GM18909 (cell line): ENCODE data around the gene CORO2A.
"Not testable (repeated sequence)": the region's sequence is repeated elsewhere in the genome, so short reads cannot be mapped to it uniquely, and the experiment has no call there.

Experiments
- ATAC-seq: cut with Tn5 transposase; IDR thresholded peaks from one replicate; pipeline ENCODE4 v1.9.1; 2021; ENCODE audit warnings: mild to moderate bottlenecking; ENCODE audit not compliant: unreplicated experiment, poor library complexity

CORO2A gene

DNA sequence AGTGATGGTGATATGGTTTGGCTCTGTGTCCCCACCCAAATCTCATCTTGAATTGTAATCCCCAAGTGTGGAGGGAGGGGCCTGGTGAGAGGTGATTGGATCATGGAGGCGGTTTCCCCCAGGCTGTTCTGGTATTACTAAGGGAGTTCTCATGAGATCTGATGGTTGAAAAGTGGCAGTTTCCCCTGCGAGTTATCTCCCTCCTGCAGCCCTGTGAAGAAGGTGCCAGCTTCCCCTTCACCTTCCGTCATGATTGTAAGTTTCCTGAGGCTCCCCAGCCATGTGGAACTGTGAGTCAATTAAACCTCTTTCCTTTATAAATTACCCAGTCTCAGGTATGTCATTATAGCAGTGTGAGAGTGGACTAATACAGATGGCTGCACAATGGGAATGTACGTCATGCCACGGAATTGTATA is 17.9 kb downstream of the CORO2A start:
- not testable (repeated sequence) for ATAC-seq

- no peak for ATAC-seq
Observed at GRCh38 chr9:98173181-98173580, 19.3 kb downstream of the CORO2A start.

DNA sequence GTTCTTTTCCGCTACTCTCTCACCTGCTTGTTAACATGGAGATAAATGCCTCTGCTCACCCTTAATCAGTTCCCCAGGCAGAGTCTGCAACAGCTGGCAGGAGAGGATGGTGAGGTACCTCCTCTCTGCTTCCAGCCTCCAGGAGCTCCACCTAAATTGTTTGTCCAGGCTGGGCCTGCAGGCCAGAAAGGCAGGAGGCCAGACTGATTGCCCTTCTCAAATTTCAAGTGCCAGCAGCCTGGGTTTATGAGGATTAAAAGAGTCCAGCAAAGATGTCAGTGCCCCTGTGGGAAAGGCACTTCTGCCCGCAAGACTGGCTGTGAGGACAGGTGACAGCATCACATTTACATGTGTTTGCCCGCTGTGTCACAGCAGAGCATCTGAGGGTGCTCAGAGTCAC is 19.8 kb downstream of the CORO2A start:
- no peak for ATAC-seq

GRCh38 chr9:98171176-98171925 is 21.1 kb downstream of the CORO2A start:
- no peak for ATAC-seq

- peak; percentile 94 for ATAC-seq
Observed at GRCh38 chr9:98168941-98169488, 23.4 kb downstream of the CORO2A start.

GRCh38 chr9:98168153-98168780 is 24.2 kb downstream of the CORO2A start:
- ATAC-seq: no peak

- ATAC-seq: no peak
Observed at GRCh38 chr9:98164912-98165311, 27.5 kb downstream of the CORO2A start.

DNA sequence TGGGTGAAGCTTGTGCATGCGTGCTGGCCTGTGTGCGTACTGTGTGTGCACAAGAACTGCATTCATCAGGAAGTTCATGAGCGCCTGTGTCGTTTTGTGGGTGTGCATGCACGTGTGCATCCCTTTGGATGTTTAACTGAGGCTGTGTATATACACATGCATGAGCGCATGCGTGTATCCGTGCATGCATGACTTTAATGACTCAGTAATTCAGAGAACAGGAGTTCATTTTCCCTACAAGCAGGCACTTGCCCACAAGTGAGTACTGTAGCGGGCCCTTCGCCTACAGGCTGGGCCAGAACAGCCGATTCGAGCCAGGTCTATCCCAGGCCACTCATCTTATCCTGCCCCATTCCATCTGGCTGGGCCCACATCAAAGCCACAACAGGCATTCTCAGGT is 29.8 kb downstream of the CORO2A start:
- no peak for ATAC-seq

DNA sequence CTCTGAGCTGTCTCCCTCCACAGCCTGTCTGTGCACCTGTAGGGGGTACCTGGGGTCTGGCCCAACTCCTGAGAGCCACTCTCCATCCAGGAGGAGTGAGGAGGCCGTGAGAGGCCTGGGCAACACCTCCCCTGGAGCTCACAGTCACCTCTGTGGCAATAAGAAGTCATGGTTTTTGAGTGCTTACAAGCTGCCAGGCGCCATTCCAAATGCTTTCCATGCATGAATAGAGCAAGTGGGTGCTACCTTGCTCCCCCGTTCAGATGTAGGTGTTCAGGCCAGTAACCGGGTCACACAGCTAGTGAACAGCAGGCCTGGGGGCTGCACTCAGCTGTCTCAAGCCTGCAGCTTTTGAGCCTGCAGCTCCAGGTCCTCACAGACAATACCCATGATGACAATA is 30.6 kb downstream of the CORO2A start:
- no peak for ATAC-seq

DNA sequence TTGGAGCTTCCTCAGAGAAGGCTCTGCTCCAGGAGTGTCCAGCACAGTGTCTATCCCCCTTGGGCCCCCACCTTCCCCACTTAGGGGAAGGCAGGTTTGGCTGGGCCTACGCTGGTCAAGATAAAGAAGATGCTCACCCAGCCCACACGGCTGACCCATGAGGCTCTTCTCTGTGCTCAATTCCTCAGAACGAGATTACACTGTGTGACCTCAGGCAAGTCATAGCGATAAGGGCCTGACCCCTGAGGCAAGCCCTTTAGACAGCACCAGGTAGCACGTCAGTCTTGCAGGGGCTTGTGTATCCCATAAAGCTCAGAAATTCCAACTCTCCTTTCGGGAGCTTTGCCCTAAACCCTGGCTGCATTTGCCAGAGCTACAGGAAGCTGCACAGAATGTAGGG is 32.6 kb downstream of the CORO2A start:
- ATAC-seq: no peak

DNA sequence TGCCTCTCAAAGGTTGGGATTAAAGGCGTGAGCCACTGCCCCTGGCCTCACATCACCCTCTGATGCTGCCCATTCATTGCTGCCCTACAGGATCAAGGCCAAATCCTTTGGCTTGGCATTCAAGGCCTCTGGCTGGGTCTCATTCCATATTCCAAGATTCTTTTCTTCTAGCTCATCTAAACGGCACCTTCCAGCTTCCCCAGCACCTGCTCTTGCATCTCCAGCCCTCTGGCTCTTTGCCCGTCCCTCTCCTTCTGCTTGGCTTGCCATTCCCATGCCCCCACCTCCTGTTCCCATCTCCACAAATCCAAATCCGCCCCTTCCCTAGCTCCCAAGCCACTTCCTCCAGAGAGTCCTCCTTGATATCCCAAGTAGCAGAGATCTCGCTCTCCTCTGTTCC is 33.1 kb downstream of the CORO2A start:
- no peak for ATAC-seq

GRCh38 chr9:98158071-98158831 is 34.2 kb downstream of the CORO2A start:
- no peak for ATAC-seq

- ATAC-seq: no peak
Observed at GRCh38 chr9:98157372-98157771, 35.1 kb downstream of the CORO2A start.

GRCh38 chr9:98154678-98155077 is 37.8 kb downstream of the CORO2A start:
- ATAC-seq: no peak

DNA sequence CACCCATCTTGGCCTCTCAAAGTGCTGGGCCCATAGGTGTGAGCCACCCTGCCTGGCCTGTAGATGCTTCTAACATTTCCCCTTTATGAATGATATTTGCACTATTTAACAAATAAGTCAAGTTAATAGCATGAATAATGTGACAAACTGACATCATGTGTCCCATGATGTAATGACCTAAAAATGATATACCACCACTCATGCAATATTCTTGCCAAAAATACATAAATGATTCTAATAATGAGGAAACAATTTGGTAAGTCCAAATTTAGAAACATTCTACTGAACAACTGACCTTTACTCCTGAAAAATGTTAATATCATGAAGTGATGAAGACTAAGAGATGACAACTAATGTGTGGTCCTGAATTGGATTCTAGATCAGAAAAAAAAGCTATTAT is 39.9 kb downstream of the CORO2A start:
- no peak for ATAC-seq

GRCh38 chr9:98150721-98151120 is 41.7 kb downstream of the CORO2A start:
- no peak for ATAC-seq

DNA sequence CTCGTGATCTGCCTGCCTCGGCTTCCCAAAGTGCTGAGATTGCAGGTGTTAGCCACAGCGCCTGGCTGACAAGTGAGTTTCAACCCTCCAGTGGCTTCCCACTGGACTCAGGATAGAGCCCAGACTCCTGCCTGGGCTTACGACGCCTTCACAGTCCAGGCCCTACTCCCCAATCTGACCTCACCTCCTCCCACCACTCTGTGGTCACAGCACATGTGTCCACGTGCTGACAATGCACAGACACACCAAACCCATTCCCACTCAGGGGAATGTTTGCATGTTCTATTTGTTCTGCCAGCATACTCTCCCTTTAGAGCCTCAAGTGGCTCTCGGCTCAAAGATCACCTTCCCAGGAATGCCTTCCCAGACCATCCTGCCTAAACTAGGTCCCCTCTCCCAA is 42.3 kb downstream of the CORO2A start:
- ATAC-seq: no peak

DNA sequence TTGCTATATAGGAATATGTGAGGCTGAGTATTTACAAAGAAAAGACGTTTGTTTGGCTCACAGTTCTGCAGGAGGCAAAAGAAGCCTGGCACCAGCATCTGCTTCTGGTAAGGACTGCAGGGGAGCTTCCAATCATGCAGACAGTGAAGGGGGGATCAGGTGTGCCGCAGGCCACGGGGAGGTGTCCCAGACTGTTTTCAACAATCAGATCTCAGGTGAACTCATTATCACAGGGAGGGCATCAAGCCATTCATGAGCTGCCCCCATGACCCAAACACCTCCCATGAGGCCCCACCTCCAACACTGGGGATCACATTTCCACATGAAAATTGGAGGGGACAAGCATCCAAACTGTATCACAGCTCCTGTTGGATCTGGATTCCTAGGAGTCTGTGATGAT is 43.0 kb downstream of the CORO2A start:
- no peak for ATAC-seq

DNA sequence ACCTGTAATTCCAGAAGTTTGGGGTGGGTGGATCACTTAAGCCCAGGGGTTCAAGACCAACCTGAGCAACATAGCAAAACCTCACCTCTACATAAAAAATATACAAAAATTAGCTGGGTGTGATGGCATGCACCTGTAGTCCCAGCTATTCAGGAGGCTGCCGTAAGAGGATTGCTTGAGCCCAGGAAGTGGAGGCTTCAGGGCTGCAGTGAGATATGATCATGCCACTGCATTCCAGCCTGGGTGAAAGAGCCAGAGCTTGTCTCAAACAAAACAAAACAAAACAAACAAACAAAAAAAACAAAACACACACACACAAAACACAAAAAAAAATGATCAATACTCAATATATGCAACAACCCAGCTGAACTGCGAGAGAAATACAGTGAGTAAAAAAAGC is 44.0 kb downstream of the CORO2A start:
- ATAC-seq: no peak

DNA sequence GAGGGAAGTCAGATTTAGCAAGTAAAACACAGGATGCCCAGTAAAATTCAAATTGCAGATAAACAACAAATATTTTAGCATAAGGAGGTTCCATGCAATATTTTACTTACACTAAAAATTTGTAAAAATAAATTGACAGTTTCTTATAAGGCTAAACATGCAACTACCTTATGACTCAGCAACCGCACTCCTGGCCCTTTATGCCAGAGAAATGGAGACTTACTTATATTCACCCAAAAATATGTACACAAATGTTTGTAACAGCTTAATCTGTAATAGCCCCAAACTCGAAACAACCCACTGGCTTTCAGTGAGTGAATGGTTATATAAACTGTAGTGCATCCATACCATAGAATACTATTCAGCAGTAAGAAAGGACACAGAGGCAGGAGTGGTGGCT is 44.9 kb downstream of the CORO2A start:
- no peak for ATAC-seq
